A673 (cell line): ENCODE data around the gene SEMA4D. TPM values are rescaled to one million over a fixed set of nuclear protein-coding genes. Genes with fewer than 3 reads are reported as not detected.

Experiments used
- BruUV-seq: library from RNA; stranded (reverse); fragments of 400-500 nt; replicated peaks from 2 replicates; lab custom pipeline; 2021; lab: Mats Ljungman, UMichigan
- CTCF ChIA-PET: fragments of 300-600 bp; sonication (Branson Sonifier 250); formaldehyde crosslinking; loops from one replicate; lab custom pipeline; 2022; ENCODE audit warnings: antibody characterized with exemption; lab: Charles Lee
- POLR2A ChIA-PET: fragments of 300-600 bp; sonication (Branson Sonifier 250); formaldehyde crosslinking; loops from one replicate; lab custom pipeline; 2022; ENCODE audit warnings: antibody characterized with exemption; ENCODE audit not compliant: low non-redundant PET; lab: Charles Lee
- DNase-seq: peaks from one replicate; pipeline ENCODE4 v3.0.0-alpha.2; 2015; ENCODE audit warnings: low spot score
- H3K27ac ChIP-seq: fragments of 200-600 bp; sonication (generic); 2 replicates; pipeline ENCODE4 v1.5.1; 2016; ENCODE audit warnings: mixed run types, low read depth, mild to moderate bottlenecking, mixed read lengths, antibody characterized with exemption, low read length; ENCODE audit not compliant: poor library complexity, severe bottlenecking
- H3K27me3 ChIP-seq: fragments of 200-600 bp; sonication (generic); replicated peaks from 2 replicates; pipeline ENCODE4 v1.6.1; 2017; ENCODE audit warnings: mixed run types, low read depth, mild to moderate bottlenecking, mixed read lengths, antibody characterized with exemption, low read length; ENCODE audit not compliant: insufficient read depth, poor library complexity
- H3K36me3 ChIP-seq: fragments of 200-600 bp; sonication (generic); 2 replicates; pipeline ENCODE4 v1.6.1; 2016; ENCODE audit warnings: mixed run types, mild to moderate bottlenecking, mixed read lengths, antibody characterized with exemption, low read length; ENCODE audit not compliant: insufficient read depth, poor library complexity, severe bottlenecking
- H3K4me1 ChIP-seq: fragments of 200-600 bp; sonication (generic); 2 replicates; pipeline ENCODE4 v1.6.1; 2017; ENCODE audit warnings: mixed run types, mild to moderate bottlenecking, mixed read lengths, antibody characterized with exemption, low read length; ENCODE audit not compliant: insufficient read depth, poor library complexity, severe bottlenecking
- H3K4me3 ChIP-seq: fragments of 200-600 bp; sonication (generic); 2 replicates; pipeline ENCODE4 v1.5.1; 2016; ENCODE audit warnings: low read depth, mixed run types, mild to moderate bottlenecking, mixed read lengths, low read length; ENCODE audit not compliant: poor library complexity, severe bottlenecking
- H3K9me3 ChIP-seq: fragments of 200-600 bp; sonication (generic); 2 replicates; pipeline ENCODE4 v1.6.1; 2016; ENCODE audit warnings: mixed run types, low read depth, mild to moderate bottlenecking, mixed read lengths, antibody characterized with exemption, low read length; ENCODE audit not compliant: poor library complexity, severe bottlenecking
- CTCF ChIP-seq: fragments of 300-800, 200-600 bp; sonication (generic); conservative IDR thresholded peaks from 2 replicates; pipeline ENCODE4 v1.5.1; 2017; ENCODE audit warnings: low read depth, mild to moderate bottlenecking, antibody characterized with exemption, low read length, moderate library complexity, mixed read lengths
- EZH2 ChIP-seq: fragments of 200-600 bp; sonication (generic); IDR thresholded peaks from 2 replicates; pipeline ENCODE4 v1.6.1; 2017; ENCODE audit warnings: borderline replicate concordance, low read depth, mild to moderate bottlenecking, mixed read lengths, antibody characterized with exemption, low read length; ENCODE audit not compliant: poor library complexity, severe bottlenecking
- intact Hi-C: fragments of 100-400 bp; cut with micrococcal nuclease; formaldehyde crosslinking; loops from one replicate; pipeline ENCODE4 v1.10.0; 2022; ENCODE audit not compliant: unreplicated experiment
- total RNA-seq: library from RNA; stranded (reverse); gene quantifications from 2 replicates; pipeline ENCODE4 v1.2.3, GENCODE V29; 2021

SEMA4D gene
- total RNA-seq, 1 experiment from 2014 or later: 14.2 TPM

- no TSS peak for BruUV-seq
- no peaks in the 10 kb centered on the region for H3K27me3 ChIP-seq
- no peaks in the 10 kb centered on the region for H3K36me3 ChIP-seq
- CTCF ChIA-PET: no interaction called here
- H3K4me3 ChIP-seq: no peak overlapping the region
- intact Hi-C loops: loop anchor here (10.0 kb wide), 1 partner anchor 396 kb away; no protein-coding TSS in a partner anchor
- DNase-seq: no peak
- POLR2A ChIA-PET: no interaction called here
- H3K9me3 ChIP-seq: no peaks in the 10 kb centered on the region
- TF ChIP-seq EZH2 (no peak), CTCF (no peak)
- H3K27ac ChIP-seq: no peak overlapping the region
- H3K4me1 ChIP-seq: no peaks in the 10 kb centered on the region
Observed at GRCh38 chr9:89418474-89418845, 79.5 kb downstream of the SEMA4D start.

- no TSS peak for BruUV-seq
- Histone ChIP-seq H3K4me3 (no peak overlapping the region), H3K36me3 (no peaks in the 10 kb centered on the region), H3K4me1 (no peaks in the 10 kb centered on the region), H3K9me3 (no peaks in the 10 kb centered on the region), H3K27ac (no peak overlapping the region), H3K27me3 (no peaks in the 10 kb centered on the region)
- DNase-seq: no peak
- TF ChIP-seq CTCF (no peak), EZH2 (no peak)
- ChIA-PET POLR2A (no interaction called here), CTCF (no interaction called here)
- intact Hi-C loops: loop anchor here (10.0 kb wide), 1 partner anchor 397 kb away; no protein-coding TSS in a partner anchor
Observed at GRCh38 chr9:89417832-89418473, 80.0 kb downstream of the SEMA4D start.

- H3K4me1 ChIP-seq: no peaks in the 10 kb centered on the region
- H3K9me3 ChIP-seq: peaks cover 4% of the 10 kb centered on the region
- no peak overlapping the region for H3K27ac ChIP-seq
- TF ChIP-seq CTCF (no peak), EZH2 (no peak)
- H3K36me3 ChIP-seq: no peaks in the 10 kb centered on the region
- no peaks in the 10 kb centered on the region for H3K27me3 ChIP-seq
- no peak overlapping the region for H3K4me3 ChIP-seq
- ChIA-PET CTCF (no interaction called here), POLR2A (no interaction called here)
- no peak for DNase-seq
- BruUV-seq: no TSS peak
- intact Hi-C loops: loop anchor here (10.0 kb wide), 1 partner anchor 400 kb away; no protein-coding TSS in a partner anchor
Observed at GRCh38 chr9:89414670-89415324, 83.1 kb downstream of the SEMA4D start.
